ENCODE results near the gene AVPR2.
A peak's percentile ranks its signal among the peaks of the same experiment; 100 is the strongest.

The AVPR2 gene

GRCh38 chrX:153952373-153953026 is 48.0 kb downstream of the AVPR2 start:
- DNase-seq (ENCODE audit: low read depth), result no peak

GRCh38 chrX:153953342-153953830 is 48.9 kb downstream of the AVPR2 start:
- DNase-seq (ENCODE audit: low read depth), result peak; percentile 38

- no peak for DNase-seq (ENCODE audit: low read depth)
Measured at GRCh38 chrX:153953892-153954557, 49.6 kb downstream of the AVPR2 start.

GRCh38 chrX:153954558-153955227 is 50.2 kb downstream of the AVPR2 start:
- DNase-seq (ENCODE audit: low read depth), result no peak

GRCh38 chrX:153955228-153955732 is 50.8 kb downstream of the AVPR2 start:
- DNase-seq (ENCODE audit: low read depth), result no peak

- no peak for DNase-seq (ENCODE audit: low read depth)
Measured at GRCh38 chrX:153956044-153956907, 51.8 kb downstream of the AVPR2 start.
